HG03432 (cell line): Measurements from ENCODE around the gene AMIGO2.

Source experiments
- ATAC-seq: cut with Tn5 transposase; IDR thresholded peaks from one replicate; pipeline ENCODE4 v1.9.1; 2021; ENCODE audit warnings: mild to moderate bottlenecking, moderate library complexity; ENCODE audit not compliant: unreplicated experiment

AMIGO2 gene

GRCh38 chr12:47038270-47038748 is 41.5 kb downstream of the AMIGO2 start:
- no peak for ATAC-seq

GRCh38 chr12:47035484-47035883 is 44.3 kb downstream of the AMIGO2 start:
- no peak for ATAC-seq

GRCh38 chr12:47034661-47035060 is 45.1 kb downstream of the AMIGO2 start:
- ATAC-seq: no peak

GRCh38 chr12:47033789-47034555 is 45.8 kb downstream of the AMIGO2 start:
- no peak for ATAC-seq

- ATAC-seq: no peak
These were observed 46.7 kb downstream of the AMIGO2 start for GRCh38 chr12:47033081-47033480.

- ATAC-seq: peak; percentile 53
These were observed 47.1 kb downstream of the AMIGO2 start for GRCh38 chr12:47032644-47033043.

- ATAC-seq: no peak
These were observed 49.9 kb downstream of the AMIGO2 start for GRCh38 chr12:47029903-47030302.

GRCh38 chr12:47028981-47029708 is 50.6 kb downstream of the AMIGO2 start:
- ATAC-seq: no peak

GRCh38 chr12:47028186-47028585 is 51.6 kb downstream of the AMIGO2 start:
- ATAC-seq: no peak
